GM12892 (cell line): Measurements from ENCODE around the gene MBNL1.

Source experiments
- POLR2A ChIP-seq: IDR thresholded peaks from 2 replicates; pipeline ENCODE4 v1.6.1; 2011; ENCODE audit warnings: low read depth, low read length, control low read depth
- POLR2AphosphoS5 ChIP-seq: IDR thresholded peaks from 2 replicates; pipeline ENCODE4 v1.6.1; 2011; ENCODE audit warnings: low read depth, low read length, control low read depth
- TAF1 ChIP-seq: IDR thresholded peaks from 2 replicates; pipeline ENCODE4 v1.6.1; 2011; ENCODE audit warnings: low read depth, mild to moderate bottlenecking, control low read depth, low read length, borderline replicate concordance

DNA sequence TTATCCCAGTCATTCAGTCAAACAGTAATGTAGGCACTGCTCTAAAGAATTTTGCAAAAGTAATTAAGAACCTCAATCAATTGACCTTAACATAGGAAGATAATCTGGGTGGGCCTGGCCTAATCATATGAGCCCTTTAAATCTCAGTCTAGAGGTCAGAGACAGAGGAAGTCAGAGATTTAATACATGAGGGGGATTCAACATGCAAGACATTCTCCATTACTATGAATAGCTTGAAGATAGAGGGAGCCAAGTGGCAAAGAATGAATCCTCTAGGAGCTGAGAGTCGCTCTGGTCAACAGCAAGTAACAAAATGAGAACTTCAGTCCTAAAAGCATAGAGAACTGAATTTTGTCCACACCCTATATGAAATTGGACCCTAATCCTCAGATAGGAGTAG lies 39.0 kb upstream of the MBNL1 start:
- TF ChIP-seq TAF1, result no peak
- TF ChIP-seq POLR2A, result no peak
- no peak for TF ChIP-seq POLR2AphosphoS5
